Stimulated activated CD4-positive, alpha-beta T cell treated with anti-CD3 and anti-CD28 coated beads, Interleukin-12 subunit alpha, Interleukin-12 subunit beta, amount 100 ng/mL, for 24 hours (primary cell): ENCODE data around the gene ENDOG.
"Not testable (repeated sequence)": the region's sequence is repeated elsewhere in the genome, so short reads cannot be mapped to it uniquely, and the experiment has no call there.

ENCODE experiments used
- DNase-seq, 2 experiments: peaks; one replicate each; pipeline ENCODE4 v3.0.0-alpha.2; 2020; ENCODE audit warnings: low read depth in 2 of 2

The ENDOG gene

DNA sequence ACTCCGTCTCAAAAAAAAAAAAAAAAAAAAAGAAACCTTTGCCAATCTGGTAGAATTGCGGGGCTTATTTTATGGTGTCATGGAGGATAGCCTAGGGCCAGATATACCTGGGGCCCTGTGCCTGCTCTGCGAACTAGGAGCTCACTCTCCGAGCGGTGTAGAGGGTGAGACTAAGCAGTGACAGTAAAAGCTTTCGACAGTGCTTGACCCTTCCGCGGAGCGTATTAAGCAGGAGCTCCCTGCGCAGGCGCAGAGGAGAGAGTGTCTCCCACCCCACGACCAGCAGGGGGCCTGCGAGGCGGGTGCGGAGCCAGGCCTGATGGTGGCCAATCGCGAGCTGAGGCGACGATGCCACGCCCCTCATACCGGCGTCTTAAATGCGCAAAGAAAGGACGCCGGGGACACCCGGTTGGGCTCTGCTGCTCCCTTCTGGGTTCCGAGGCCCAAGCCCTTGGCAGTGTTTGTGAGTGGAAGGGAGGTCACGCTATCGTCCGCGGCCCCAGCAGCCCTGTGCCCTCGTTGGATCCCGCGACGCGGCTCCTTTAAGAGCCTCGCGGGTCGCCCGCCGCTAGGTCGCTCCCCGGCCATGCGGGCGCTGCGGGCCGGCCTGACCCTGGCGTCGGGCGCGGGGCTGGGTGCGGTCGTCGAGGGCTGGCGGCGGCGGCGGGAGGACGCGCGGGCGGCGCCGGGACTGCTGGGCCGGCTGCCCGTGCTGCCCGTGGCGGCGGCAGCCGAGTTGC, at the start of gene ENDOG:
Gene ENDOG, plus strand, starts transcription at position 402 of the 740 bp plus-strand sequence. Its CDS starts 185 bp downstream, at position 587.
- peak; percentile 93 to 98 for DNase-seq

DNA sequence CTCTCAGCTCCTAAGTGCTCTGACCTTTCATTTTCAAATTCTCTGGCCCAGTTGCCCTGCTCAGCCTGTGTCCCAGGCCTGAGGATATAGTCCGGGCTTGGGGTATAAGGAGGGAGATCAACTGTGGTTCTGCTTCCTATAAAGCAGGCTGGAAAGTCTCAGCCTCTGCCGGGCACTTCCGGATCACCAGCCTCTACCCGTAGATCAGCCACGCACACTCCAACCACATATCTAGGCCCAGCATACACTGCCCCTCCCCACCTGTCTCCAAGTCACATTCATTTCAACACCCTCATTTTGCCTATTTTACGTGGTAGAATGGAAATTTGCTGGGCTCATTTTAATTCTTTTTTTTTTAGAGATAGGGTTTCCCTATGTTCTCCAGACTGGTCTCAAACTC, 49.7 kb upstream of the ENDOG start:
- DNase-seq = no peak

DNA sequence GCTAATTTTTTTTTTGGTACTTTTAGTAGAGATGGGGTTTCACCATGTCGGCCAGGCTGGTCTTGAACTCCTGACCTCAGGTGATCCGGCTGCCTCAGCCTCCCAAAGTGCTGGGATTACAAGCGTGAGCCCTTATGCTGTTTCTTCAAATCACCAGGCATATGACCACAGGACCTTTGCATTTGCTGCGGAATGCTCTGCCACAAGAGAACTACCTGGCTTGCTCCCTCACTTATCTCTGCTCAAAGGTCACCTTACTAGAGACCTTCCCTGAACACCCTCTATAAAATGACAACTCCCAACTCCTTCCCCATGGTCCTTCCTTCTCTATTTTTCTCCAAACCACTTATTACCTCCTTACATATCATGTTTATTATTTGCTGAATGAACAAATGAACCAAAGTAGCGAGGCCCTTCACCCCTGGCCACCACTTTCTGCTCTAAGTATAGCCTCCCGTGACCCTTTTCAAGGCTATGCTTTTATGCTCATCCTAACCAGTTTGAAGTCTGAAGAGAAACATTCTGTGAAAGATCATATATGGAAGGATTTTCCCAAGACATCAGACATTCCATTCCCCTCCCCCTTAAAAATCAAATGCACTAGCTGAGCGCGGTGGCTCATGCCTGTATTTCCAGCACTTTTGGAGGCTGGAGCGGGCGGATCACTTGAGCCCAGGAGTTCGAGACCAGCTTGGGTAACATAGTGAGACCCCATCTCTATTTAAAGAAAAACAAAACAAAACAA, 47.8 kb upstream of the ENDOG start:
- no peak for DNase-seq

DNA sequence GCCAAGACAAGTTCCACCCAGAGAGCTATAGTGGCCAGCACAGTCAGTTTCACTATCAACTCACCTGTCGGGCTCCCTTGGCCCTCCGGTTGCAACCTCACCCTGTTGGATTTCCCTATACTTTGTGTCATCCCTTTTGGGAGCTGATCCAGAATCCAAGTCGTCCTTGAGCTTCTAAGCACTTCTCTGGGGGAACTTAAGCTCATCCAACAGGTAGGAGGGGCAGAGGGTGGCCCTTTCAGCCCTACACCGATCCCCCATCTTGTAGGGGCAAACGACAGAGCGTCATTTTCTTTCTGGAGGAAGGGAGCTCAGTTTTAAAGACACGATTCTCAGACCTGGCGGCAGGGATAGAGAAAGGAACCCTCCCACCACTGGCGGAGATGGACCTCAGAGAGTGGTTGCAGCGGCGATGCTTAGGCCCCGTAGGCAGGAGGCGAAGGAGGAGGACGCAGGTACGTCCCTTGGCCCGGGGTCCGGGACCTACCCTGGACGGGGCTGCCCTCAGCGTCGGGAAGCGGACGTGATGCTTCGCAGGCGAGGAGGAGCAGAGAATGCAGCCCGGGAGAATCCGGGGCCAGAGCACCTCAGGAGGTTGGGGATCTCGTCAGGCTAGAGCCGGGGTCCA, 47.1 kb upstream of the ENDOG start:
- DNase-seq = no peak

DNA sequence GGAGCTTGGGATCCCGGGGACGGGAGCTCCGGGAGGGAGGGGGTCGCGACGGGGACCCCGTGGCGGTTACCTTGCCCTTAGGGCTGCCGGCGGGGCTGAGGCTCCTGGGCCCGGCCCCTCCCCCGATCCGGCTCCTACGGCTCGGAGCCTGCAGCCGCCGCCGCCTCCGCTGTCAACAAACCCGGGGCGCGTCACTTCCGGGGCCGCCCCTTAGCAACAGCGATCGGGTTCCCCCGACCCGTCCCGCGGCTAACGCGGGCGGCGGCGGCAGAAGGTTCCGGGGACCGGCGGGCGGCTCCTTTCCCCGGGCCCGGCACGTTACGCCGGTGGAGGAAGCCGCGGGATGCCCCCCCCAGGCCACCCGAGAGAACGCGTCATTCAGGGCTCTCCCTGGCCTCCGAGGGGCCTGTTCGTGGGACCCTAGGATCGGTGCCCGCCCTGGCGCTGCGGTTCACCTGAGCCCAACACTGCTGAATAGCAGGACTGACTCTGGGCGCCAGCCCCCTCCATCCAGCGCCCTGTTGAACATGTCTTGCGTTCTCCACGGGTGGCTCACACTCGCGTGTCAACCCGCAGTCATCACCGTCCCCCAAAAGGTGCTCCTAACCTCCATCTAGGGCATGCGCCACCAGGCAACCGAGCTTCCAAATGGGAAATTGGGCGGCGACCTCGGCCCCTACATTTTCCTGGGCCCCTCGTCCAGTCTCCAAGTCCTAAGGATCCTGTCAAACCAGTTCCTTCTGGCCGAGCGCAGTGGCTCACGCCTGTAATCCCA, 46.4 kb upstream of the ENDOG start, which contains the start of gene ZER1:
Gene ZER1, minus strand, starts transcription at position 183 of the 775 bp plus-strand sequence. CDS start 16,362 bp downstream, outside the sequence.
- DNase-seq = peak; percentile 91 to 93

DNA sequence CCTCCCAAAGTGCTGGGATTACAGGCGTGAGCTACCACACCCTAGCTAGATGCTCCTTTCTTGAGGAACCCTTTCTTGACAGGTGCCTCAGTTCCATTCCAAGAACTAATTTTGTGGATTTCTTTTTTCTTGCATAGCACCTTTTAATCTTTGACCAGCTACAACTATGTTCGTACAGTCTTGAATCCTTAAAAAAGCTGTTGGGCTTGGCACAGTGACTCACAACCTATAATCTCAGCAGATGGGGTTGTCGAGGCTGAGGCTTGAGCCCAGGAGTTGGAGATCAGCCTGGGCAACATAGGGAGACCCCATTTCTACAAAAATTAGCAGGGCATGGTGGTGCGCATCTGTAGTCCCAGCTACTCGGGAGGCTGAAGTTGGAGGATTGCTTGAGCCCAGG, 45.3 kb upstream of the ENDOG start:
- DNase-seq = no peak

DNA sequence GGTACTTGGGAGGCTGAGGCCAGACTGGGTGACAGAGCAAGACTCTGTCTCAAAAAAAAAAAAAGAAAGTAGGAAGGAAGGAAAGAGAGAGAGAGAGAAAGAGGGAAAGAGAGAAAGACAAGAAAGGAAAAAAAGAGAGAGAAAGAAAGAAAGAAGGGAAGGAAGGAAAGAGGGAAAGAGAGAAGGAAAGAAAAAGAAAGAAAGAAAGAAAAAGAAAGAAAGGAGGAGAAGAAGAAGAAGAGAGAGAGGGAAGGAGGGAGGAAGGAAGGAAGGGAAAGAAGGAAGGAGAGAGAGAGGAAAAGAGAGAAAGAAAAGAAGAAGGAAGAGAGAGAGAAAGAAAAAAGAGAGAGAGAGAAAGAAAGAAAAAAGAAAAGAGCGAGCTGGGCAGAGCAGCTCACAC, 43.5 kb upstream of the ENDOG start:
- no peak for DNase-seq

DNA sequence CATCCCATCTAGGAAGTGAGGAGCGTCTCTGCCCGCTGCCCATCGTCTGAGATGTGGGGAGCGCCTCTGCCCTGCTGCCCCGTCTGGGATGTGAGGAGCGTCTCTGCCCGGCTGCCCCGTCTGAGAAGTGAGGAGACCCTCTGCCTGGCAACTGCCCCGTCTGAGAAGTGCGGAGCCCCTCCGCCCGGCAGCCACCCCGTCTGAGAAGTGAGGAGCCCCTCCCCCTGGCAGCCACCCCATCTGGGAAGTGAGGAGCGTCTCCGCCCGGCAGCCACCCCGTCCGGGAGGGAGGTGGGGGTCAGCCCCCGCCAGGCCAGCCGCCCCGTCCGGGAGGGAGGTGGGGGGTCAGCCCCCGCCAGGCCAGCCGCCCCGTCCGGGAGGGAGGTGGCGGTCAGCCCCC, 38.2 kb upstream of the ENDOG start:
- not testable (repeated sequence) for DNase-seq

DNA sequence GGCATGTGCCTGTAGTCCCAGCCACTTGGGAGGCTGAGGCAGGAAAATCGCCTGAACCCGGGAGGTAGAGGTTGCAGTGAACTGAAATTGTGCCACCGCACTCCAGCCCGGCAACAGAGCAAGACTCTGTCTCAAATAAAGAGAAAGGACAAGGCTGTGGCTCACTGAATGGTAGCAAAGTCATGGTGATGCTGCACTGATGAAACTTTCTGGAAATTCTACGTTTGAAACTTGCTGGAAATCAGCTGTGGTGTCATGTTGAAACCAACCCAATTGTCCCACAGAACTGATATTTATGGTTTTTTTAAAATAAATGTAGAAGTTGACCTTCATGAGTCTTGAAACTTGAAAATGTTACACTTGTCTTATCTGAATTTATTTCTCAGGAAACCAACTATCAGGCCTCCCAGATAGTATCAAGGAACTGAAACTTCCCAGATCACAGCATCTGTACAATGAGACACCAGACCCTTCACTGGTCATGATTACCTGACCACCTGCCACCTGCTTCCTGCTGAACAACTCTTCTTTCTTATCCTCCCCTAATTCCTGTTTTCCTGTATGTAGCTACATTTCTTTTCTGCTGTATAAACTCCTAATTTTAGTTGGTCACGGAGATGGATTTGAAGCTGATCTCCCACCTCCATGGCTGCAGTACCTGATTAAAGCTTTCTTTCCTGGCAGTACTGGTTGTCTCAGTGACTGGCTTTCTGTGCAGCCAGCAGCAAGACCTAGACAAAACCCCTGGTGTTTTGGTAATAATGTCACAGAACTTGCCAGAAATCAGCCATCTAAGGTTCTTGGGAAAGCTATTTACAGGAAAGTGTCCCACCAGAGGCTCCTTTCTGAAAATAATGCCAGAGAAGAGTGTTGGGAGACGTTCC, 36.9 kb upstream of the ENDOG start:
- no peak for DNase-seq

DNA sequence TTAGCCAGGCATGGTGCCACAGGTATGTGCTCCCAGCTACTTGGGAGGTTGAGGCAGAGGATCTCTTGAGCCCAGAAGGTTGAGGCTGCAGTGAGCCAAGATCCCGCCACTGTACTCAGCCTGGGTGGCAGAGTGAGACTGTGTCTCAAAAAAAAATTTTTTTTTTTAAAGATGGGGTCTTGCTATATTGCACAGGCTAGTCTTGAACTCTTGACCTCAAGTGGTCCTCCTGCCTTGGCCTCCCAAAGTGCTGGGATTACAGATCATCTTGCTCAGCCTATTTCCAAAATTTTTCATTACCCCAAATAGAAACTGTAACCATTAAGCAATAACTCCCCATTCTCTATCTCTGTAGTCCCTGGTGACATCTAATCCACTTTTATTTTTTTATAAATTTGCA, 35.6 kb upstream of the ENDOG start:
- DNase-seq = no peak

DNA sequence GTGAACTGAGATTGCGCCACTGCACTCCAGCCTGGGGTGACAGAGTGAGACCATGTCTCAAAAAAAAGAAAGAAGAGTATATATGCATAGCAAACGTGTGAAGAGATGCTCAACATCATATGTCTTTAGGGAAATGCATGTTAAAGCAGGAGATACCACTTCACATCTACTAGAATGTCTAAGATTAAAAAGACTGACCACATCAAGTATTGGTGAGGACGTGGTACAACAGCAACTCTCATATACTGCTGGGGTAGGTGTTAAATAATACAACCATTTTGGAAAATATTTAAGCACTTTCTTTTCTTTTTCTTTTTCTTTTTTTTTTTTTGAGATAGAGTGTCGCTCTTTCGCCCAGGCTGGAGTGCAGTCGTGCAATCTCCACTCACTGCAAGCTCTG, 32.9 kb upstream of the ENDOG start:
- DNase-seq = no peak

DNA sequence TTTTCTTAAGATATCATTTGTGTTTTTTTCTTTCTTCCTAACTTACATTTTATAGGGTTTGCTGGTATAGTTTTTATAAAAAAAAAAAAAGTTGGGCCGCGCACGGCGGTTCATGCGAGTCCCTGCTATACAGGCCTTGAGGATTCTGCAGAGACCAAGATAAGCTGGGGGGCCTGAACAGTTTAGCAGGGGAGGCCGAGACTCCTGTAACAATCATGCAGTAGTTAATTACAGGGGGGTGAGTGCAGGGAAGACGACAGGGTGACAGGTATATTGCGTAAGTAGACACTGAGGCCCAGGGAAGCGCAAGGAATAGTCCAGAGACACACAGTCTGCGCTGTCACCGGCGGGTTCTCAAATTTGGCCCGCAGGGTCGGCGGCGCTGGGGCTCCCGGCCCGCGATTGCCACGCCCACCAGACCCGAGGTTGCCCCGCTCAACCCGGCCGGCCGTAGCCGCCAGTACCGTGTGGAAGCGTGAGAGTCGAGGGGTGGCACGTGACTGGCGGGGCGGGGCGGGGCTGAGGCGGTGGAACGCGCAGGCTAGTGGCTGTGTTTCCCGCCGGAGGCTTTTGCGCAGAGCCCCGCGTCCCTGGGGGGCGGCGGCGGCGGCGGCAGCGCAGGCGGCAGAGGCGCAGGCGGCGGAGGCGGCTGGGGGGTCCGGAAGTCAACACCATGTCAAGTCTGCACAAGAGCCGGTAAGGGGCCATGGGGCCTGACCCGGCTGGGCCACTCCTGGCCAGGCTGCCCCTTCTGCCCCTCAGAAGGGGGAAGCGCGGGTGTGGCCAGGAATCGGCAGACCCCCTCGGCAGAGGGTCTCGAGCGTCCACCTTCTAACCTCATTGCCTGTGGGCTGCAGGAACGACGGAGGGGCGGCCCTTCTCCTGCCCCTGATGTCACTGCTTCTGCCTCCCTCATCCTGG, 31.4 kb upstream of the ENDOG start, which contains the start of gene TBC1D13:
Gene TBC1D13, plus strand, starts transcription at position 573 of the 921 bp plus-strand sequence. Its CDS starts 101 bp downstream, at position 674.
- DNase-seq = peak; percentile 79 to 88

DNA sequence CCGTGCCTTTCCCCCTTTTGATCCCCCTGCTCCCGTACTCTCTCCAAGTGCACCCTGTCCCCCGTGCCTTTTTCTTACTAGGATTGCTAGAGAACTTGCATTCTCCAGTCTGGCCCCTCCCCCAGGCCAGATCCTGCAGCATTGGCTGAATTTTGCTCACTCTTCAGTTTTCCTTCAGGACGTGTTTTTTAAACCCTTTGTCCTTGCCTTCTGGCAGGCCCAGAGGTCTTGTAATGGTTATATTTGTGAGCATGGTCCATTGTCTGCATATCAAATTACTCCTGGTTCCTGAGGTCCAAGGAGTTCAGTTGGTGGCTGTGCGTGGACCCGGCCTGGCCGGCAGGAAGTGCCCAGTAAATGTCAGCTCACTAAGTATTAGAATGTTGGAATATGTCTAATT, 30.6 kb upstream of the ENDOG start:
- no peak for DNase-seq

DNA sequence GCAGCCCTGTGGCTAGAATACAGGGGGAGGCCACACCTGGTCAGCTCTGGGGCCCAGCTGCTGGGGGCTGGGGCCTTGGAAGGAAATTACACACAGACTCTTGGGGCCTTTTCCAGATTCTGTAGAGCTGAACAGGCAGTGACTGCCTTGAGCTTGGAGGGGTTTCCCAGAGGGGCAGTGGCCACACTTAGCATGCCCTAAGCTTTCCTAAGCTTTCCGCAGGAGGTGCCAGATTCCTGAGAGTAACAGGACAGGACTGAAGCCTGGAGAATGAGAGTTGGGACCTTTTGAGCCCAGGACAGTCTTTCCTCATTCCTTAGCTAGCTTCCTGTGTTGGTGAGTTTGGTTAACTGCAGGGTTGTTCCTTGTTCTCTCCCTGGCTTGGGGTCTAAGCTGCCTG, 29.9 kb upstream of the ENDOG start:
- DNase-seq = no peak

DNA sequence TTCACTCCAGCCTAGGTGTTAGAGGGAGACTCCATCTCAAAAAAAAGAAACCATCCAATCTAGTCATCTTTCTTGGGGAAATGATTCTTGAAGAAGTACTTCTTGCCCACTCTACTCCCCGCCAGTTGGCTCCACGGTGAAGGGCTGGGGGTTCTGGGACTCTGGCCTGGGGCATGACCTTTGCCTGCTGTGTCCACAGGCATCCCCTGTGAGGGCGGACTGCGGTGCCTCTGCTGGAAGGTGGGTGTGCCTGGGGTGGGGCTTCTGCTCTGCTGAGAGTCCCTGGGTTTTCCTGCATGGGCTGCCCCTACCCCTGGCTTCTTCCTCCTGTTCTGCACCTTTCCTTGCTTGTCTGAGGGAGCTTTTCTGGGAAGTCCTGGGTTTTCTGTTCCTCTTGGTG, 27.8 kb upstream of the ENDOG start:
- no peak for DNase-seq

DNA sequence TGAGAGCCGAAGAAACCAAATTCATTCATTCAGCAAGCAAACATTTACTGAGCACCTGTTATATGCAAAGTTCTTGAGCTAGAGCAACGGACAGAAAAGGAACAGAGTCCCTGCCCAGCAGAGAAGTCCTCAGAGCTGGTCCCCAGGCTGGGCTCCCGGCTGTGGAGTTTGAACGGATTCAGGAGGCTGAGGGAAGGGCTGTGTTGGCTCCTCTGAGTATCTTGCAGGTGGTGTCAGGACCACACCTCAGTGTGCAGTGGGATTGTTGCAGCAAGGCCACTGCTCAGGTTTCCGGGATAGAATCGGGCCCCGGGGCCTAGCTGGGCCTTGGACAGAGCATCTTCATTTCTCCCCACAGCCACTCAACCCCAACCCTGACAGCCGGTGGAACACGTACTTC, 26.2 kb upstream of the ENDOG start:
- no peak for DNase-seq

DNA sequence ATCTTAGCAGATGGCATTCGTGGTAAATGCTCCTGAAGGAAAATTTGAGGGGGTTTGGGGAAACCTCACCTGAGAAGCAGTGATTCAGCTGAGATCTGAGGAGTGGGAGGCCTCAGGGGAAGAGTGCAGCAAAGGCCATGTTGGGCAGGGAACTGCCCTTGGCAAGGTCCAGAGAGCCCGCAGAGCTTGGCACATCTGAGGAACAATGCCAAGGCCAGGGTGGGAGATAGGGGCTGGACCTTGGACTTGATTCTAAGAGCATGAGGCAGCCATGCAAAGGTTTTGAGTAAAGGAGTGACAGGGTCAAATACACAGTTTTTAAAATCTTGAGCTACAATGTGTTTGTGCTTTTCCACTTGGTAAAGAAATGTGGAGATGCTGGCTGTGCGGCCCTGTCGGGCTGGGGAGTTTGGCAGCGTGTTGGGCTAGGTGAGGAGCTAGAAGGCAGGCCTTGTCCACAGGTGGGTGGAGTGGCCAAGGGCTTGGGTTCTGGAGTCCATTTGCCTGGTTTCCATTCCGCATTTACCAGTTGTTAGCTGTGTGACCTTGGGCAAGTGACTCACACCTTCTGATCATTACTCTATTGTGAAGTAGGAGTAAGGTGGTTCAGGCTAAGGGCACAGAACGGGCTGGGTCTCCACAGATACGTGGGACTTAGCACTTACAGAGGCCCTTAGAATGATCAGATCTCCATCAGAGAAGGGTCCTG, 25.2 kb upstream of the ENDOG start:
- no peak for DNase-seq

DNA sequence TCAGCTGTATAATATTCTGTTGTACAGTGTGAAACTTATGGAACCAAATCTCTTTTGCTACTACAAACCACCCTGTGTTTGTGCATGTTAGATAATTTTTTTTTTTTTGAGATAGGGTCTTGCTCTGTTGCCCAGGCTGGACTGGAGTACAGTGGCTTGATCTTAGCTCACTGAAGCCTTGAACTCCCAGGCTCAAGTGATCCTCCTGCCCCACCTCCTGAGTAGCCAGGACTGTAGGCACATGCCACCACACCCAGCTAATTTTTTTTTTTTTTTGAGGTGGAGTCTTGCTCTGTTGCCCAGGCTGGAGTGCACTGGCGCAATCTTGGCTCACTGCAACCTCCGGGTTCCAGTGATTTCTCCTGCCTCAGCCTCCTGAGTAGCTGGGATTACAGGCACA, 23.3 kb upstream of the ENDOG start:
- not testable (repeated sequence) for DNase-seq

DNA sequence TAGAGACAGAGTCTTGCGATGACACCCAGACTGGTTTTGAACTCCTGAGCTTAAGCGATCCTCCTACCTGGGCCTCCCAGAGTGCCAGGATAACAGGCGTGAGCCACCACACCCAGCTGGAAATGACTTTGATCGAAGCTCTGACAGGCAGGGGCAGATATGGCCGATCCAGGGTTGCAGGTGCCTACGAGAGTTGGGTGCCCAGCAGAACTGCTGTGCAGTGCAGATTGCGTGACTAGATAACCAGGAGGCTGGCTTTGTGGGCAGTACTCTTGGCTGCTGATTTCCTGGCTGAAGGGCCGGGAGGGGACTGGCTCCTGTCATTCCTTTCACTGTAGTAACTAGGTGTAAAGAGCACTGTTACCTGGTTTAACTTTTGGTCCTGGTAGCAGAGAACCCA, 19.4 kb upstream of the ENDOG start:
- no peak for DNase-seq
